Neural cell (in vitro differentiated cells): ENCODE results near the gene PAXIP1.

Source experiments
- EZH2 ChIP-seq: fragments of 200-600, 300-800 bp; shearing (Covaris generic), sonication (generic); IDR thresholded peaks from 2 replicates; pipeline ENCODE4 v1.6.1; 2014; ENCODE audit warnings: antibody characterized with exemption, low read length, borderline replicate concordance, mild to moderate bottlenecking; ENCODE audit not compliant: insufficient read depth, poor library complexity, severe bottlenecking
- MXI1 ChIP-seq: fragments of 450-650 bp; conservative IDR thresholded peaks from 2 replicates; pipeline ENCODE4 v1.6.1; 2014; ENCODE audit warnings: antibody characterized with exemption, mild to moderate bottlenecking; ENCODE audit not compliant: poor library complexity, severe bottlenecking
- POLR2AphosphoS5 ChIP-seq: IDR thresholded peaks from 2 replicates; pipeline ENCODE4 v1.6.1; 2012
- TF ChIP-seq, protein P1 (sequence below): fragments of 450-650 bp; IDR thresholded peaks from 2 replicates; pipeline ENCODE4 v1.5.1; 2014; ENCODE audit warnings: antibody characterized with exemption, mild to moderate bottlenecking, moderate library complexity; ENCODE audit not compliant: poor library complexity, severe bottlenecking

DNA sequence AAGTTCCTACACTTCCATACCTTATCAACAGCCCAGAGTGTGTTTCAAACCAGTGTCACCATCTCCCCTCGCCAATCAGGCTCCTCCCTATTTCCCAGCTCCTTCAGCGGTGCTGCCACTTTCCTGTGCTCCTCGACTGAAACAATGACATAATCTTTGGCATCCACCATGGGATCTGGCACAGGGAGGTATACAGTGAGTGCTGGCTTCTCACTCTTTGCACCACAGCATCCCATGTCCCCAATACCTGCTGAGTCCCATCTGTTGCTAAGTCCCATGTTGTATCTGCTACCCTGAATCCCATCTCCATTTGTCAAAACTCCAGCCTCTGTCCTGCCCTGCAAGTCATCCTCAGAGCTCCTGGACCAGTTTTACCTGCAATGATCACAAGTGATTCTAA lies 15.4 kb downstream of the PAXIP1 start:
- no peak for TF ChIP-seq MXI1
- no peak for TF ChIP-seq POLR2AphosphoS5
- TF ChIP-seq, protein P1, sequence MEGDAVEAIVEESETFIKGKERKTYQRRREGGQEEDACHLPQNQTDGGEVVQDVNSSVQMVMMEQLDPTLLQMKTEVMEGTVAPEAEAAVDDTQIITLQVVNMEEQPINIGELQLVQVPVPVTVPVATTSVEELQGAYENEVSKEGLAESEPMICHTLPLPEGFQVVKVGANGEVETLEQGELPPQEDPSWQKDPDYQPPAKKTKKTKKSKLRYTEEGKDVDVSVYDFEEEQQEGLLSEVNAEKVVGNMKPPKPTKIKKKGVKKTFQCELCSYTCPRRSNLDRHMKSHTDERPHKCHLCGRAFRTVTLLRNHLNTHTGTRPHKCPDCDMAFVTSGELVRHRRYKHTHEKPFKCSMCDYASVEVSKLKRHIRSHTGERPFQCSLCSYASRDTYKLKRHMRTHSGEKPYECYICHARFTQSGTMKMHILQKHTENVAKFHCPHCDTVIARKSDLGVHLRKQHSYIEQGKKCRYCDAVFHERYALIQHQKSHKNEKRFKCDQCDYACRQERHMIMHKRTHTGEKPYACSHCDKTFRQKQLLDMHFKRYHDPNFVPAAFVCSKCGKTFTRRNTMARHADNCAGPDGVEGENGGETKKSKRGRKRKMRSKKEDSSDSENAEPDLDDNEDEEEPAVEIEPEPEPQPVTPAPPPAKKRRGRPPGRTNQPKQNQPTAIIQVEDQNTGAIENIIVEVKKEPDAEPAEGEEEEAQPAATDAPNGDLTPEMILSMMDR = no peak
- TF ChIP-seq EZH2 = no peak
